IMR-90 (cell line): ENCODE data around the gene GMPR. TPM values are rescaled to one million over a fixed set of nuclear protein-coding genes. Genes with fewer than 3 reads are reported as not detected.

Experiments used
- ATAC-seq: fragments of 200-7000 bp; cut with Tn5 transposase; 2 replicates; pipeline ENCODE4 v1.9.1; 2020; ENCODE audit warnings: low read depth, mild to moderate bottlenecking, moderate library complexity
- BruUV-seq: library from RNA; stranded (reverse); fragments of 400-500 nt; replicated peaks from 2 replicates; lab custom pipeline; 2021; lab: Mats Ljungman, UMichigan
- CTCF ChIA-PET: fragments of 300-600 bp; formaldehyde crosslinking; extraction: SDS; loops from one replicate; lab custom pipeline; 2021; ENCODE audit warnings: antibody characterized with exemption; lab: Yijun Ruan, JAX
- POLR2A ChIA-PET: fragments of 300-600 bp; sonication (Branson Sonifier 250); formaldehyde crosslinking; loops from one replicate; lab custom pipeline; 2022; ENCODE audit warnings: antibody characterized with exemption; ENCODE audit not compliant: unreplicated experiment; lab: Charles Lee
- DNase-seq: peaks from one replicate; pipeline ENCODE4 v3.0.0; 2013
- H2AFZ ChIP-seq: replicated peaks from 2 replicates; pipeline ENCODE3; 2013; ENCODE audit warnings: low read length, mild to moderate bottlenecking; ENCODE audit not compliant: poor library complexity
- H2AK5ac ChIP-seq: 2 replicates; pipeline ENCODE4 v1.6.1; 2013; ENCODE audit warnings: low read depth, low read length, inconsistent platforms
- H2AK9ac ChIP-seq: replicated peaks from 2 replicates; pipeline ENCODE3; 2013; ENCODE audit warnings: mild to moderate bottlenecking, low read depth, low read length, moderate library complexity; ENCODE audit not compliant: poor library complexity
- H2BK120ac ChIP-seq: 2 replicates; pipeline ENCODE4 v1.6.1; 2013; ENCODE audit warnings: low read depth, low read length, inconsistent platforms
- H2BK15ac ChIP-seq: 3 replicates; pipeline ENCODE4 v1.6.1; 2013; ENCODE audit warnings: low read depth, low read length, inconsistent platforms
- H2BK20ac ChIP-seq: 2 replicates; pipeline ENCODE4 v1.6.1; 2013; ENCODE audit warnings: low read depth, mild to moderate bottlenecking, inconsistent platforms, low read length, moderate library complexity
- H2BK5ac ChIP-seq: 2 replicates; pipeline ENCODE4 v1.6.1; 2013; ENCODE audit warnings: mild to moderate bottlenecking, low read depth, low read length, inconsistent platforms; ENCODE audit not compliant: poor library complexity, severe bottlenecking
- H3K14ac ChIP-seq: replicated peaks from 2 replicates; pipeline ENCODE4 v1.6.1; 2013; ENCODE audit warnings: low read depth, low read length, inconsistent platforms
- H3K18ac ChIP-seq: 2 replicates; pipeline ENCODE4 v1.6.1; 2013; ENCODE audit warnings: low read depth, low read length, control low read depth
- H3K23ac ChIP-seq: 2 replicates; pipeline ENCODE4 v1.6.1; 2013; ENCODE audit warnings: low read depth, low read length, inconsistent platforms
- H3K27ac ChIP-seq: 2 replicates; pipeline ENCODE4 v1.5.1; 2013; ENCODE audit warnings: mild to moderate bottlenecking, control low read depth, low read length; ENCODE audit not compliant: insufficient read depth
- H3K27me3 ChIP-seq: 2 replicates; pipeline ENCODE4 v1.6.1; 2013; ENCODE audit warnings: low read length; ENCODE audit not compliant: control insufficient read depth, insufficient read depth
- H3K36me3 ChIP-seq: 2 replicates; pipeline ENCODE4 v1.6.1; 2013; ENCODE audit warnings: low read length, mixed read lengths; ENCODE audit not compliant: control insufficient read depth, insufficient read depth
- H3K4ac ChIP-seq: 2 replicates; pipeline ENCODE4 v1.6.1; 2013; ENCODE audit warnings: low read depth, low read length, inconsistent platforms
- H3K4me1 ChIP-seq: 2 replicates; pipeline ENCODE4 v1.6.1; 2013; ENCODE audit warnings: low read length, mixed read lengths; ENCODE audit not compliant: control insufficient read depth, insufficient read depth
- H3K4me2 ChIP-seq: 2 replicates; pipeline ENCODE4 v1.6.1; 2013; ENCODE audit warnings: low read depth, mild to moderate bottlenecking, control low read depth, low read length, moderate library complexity
- H3K4me3 ChIP-seq: 2 replicates; pipeline ENCODE4 v1.5.1; 2013; ENCODE audit warnings: low read depth, mild to moderate bottlenecking, control low read depth, low read length, moderate library complexity; ENCODE audit not compliant: insufficient read depth
- H3K56ac ChIP-seq: 2 replicates; pipeline ENCODE4 v1.6.1; 2013; ENCODE audit warnings: low read length, inconsistent platforms; ENCODE audit not compliant: insufficient read depth; ENCODE audit errors: extremely low read depth
- H3K79me1 ChIP-seq, 2 experiments: 2 replicates each; pipeline ENCODE4 v1.6.1; 2013; ENCODE audit warnings: low read length in 2 of 2, inconsistent platforms in 1 of 2, low read depth in 1 of 2
- H3K9ac ChIP-seq: 2 replicates; pipeline ENCODE4 v1.6.1; 2013; ENCODE audit warnings: low read depth, low read length, control low read depth
- H3K9me1 ChIP-seq: 2 replicates; pipeline ENCODE4 v1.6.1; 2013; ENCODE audit warnings: low read length, inconsistent platforms; ENCODE audit not compliant: insufficient read depth
- H3K9me3 ChIP-seq: 2 replicates; pipeline ENCODE4 v1.6.1; 2013; ENCODE audit warnings: low read length; ENCODE audit not compliant: control insufficient read depth, insufficient read depth
- H4K20me1 ChIP-seq: 2 replicates; pipeline ENCODE4 v1.6.1; 2013; ENCODE audit warnings: low read length, inconsistent platforms; ENCODE audit not compliant: insufficient read depth
- H4K5ac ChIP-seq: 2 replicates; pipeline ENCODE4 v1.6.1; 2013; ENCODE audit warnings: mild to moderate bottlenecking, low read depth, low read length, control low read depth
- H4K8ac ChIP-seq, 2 experiments: 2 replicates each; pipeline ENCODE4 v1.6.1; 2013; ENCODE audit warnings: low read depth in 2 of 2, low read length in 2 of 2, control low read depth in 1 of 2, inconsistent platforms in 1 of 2
- H4K91ac ChIP-seq: 2 replicates; pipeline ENCODE4 v1.6.1; 2013; ENCODE audit warnings: low read depth, low read length, inconsistent platforms; ENCODE audit not compliant: insufficient read depth
- BHLHE40 ChIP-seq: fragments of 150-350 bp; IDR thresholded peaks from 2 replicates; pipeline ENCODE4 v1.6.1; 2016; ENCODE audit warnings: mild to moderate bottlenecking, low read depth, low read length
- CEBPB ChIP-seq: IDR thresholded peaks from 2 replicates; pipeline ENCODE4 v1.6.1; 2012; ENCODE audit warnings: low read depth, low read length, improper control_type of control experiment
- CHD1 ChIP-seq: IDR thresholded peaks from 2 replicates; pipeline ENCODE4 v1.6.1; 2012; ENCODE audit warnings: low read depth, low read length, improper control_type of control experiment
- FOS ChIP-seq: fragments of 150-350 bp; IDR thresholded peaks from 2 replicates; pipeline ENCODE4 v1.6.1; 2016; ENCODE audit warnings: low read depth, low read length
- MAFK ChIP-seq: IDR thresholded peaks from 2 replicates; pipeline ENCODE4 v1.6.1; 2012; ENCODE audit warnings: low read depth, low read length, improper control_type of control experiment
- MAZ ChIP-seq: IDR thresholded peaks from 2 replicates; pipeline ENCODE4 v1.6.1; 2012; ENCODE audit warnings: low read depth, mild to moderate bottlenecking, low read length, improper control_type of control experiment, moderate library complexity, borderline replicate concordance
- MXI1 ChIP-seq: IDR thresholded peaks from 2 replicates; pipeline ENCODE4 v1.6.1; 2012; ENCODE audit warnings: low read depth, mild to moderate bottlenecking, low read length, moderate library complexity, borderline replicate concordance
- NFE2L2 ChIP-seq: fragments of 150-350 bp; IDR thresholded peaks from 2 replicates; pipeline ENCODE4 v1.6.1; 2016; ENCODE audit warnings: low read depth, mild to moderate bottlenecking, low read length
- POLR2A ChIP-seq: IDR thresholded peaks from 2 replicates; pipeline ENCODE4 v1.6.1; 2012; ENCODE audit warnings: mild to moderate bottlenecking, low read depth, low read length
- RAD21 ChIP-seq: IDR thresholded peaks from 2 replicates; pipeline ENCODE4 v1.6.1; 2012; ENCODE audit warnings: low read length, improper control_type of control experiment
- RCOR1 ChIP-seq: IDR thresholded peaks from 2 replicates; pipeline ENCODE4 v1.6.1; 2012; ENCODE audit warnings: mild to moderate bottlenecking, low read length, improper control_type of control experiment; ENCODE audit not compliant: insufficient replicate concordance
- RFX5 ChIP-seq: IDR thresholded peaks from 2 replicates; pipeline ENCODE4 v1.8.0; 2012; ENCODE audit warnings: low read depth, mild to moderate bottlenecking, low read length, moderate library complexity
- SMC3 ChIP-seq: fragments of 150-350 bp; IDR thresholded peaks from 2 replicates; pipeline ENCODE4 v1.6.1; 2016; ENCODE audit warnings: low read depth, mild to moderate bottlenecking, antibody characterized with exemption, low read length, moderate library complexity
- WGBS, 2 experiments: methylation state at CpG; one replicate each; pipeline versions ENCODE4 v1.1.5 to v1.1.7; 2013; ENCODE audit warnings: missing lambda C conversion rate in 2 of 2; ENCODE audit not compliant: insufficient read length in 1 of 2; ENCODE audit errors: extremely low coverage in 2 of 2; 5-methylcytosine and 5-hydroxymethylcytosine counted together
- dilution Hi-C: fragments of 300-500 bp; cut with HindIII; formaldehyde crosslinking; loops from one replicate; pipeline ENCODE4 v1.14.3; 2018; ENCODE audit warnings: low sequenced_read_pairs; ENCODE audit not compliant: unreplicated experiment
- in situ Hi-C: fragments of 300-500 bp; cut with MboI; formaldehyde crosslinking; loops from 3 replicates; pipeline ENCODE4 v1.14.3; 2019; ENCODE audit warnings: low sequenced_read_pairs, inconsistent platforms, mixed read lengths
- intact Hi-C: fragments of 100-400 bp; cut with micrococcal nuclease; formaldehyde crosslinking; loops from 2 replicates; pipeline ENCODE4 v1.10.0; 2022
- polyA plus RNA-seq, 3 experiments: library from polyadenylated mRNA; depleted of rRNA; stranded (reverse); fragments of >200 nt; gene quantifications; 2 replicates each; pipeline ENCODE4 v1.2.3, GENCODE V29; 2012; ENCODE audit warnings: low replicate concordance in 1 of 3
- total RNA-seq: library from RNA; depleted of rRNA; stranded (reverse); fragments of >200 nt; gene quantifications from 2 replicates; pipeline ENCODE4 v1.2.3, GENCODE V29; 2012
- TF ChIP-seq, protein P1 (sequence below): fragments of 150-350 bp; IDR thresholded peaks from 2 replicates; pipeline ENCODE4 v1.6.1; 2017; ENCODE audit warnings: mild to moderate bottlenecking, antibody characterized with exemption, low read length, low read depth
- TF ChIP-seq, protein P2 (sequence below): conservative IDR thresholded peaks from 2 replicates; pipeline ENCODE4 v1.5.1; 2012; ENCODE audit warnings: mild to moderate bottlenecking, low read depth, low read length, improper control_type of control experiment
- TF ChIP-seq, protein P3 (sequence below): fragments of 150-350 bp; IDR thresholded peaks from 2 replicates; pipeline ENCODE4 v1.6.1; 2016; ENCODE audit warnings: low read depth, mild to moderate bottlenecking, low read length, moderate library complexity, borderline replicate concordance

The GMPR gene
- total and polyA plus RNA-seq, 2 of the 4 experiments (the other 2 are of a cell fraction) = 6.3 to 8.6 TPM

DNA sequence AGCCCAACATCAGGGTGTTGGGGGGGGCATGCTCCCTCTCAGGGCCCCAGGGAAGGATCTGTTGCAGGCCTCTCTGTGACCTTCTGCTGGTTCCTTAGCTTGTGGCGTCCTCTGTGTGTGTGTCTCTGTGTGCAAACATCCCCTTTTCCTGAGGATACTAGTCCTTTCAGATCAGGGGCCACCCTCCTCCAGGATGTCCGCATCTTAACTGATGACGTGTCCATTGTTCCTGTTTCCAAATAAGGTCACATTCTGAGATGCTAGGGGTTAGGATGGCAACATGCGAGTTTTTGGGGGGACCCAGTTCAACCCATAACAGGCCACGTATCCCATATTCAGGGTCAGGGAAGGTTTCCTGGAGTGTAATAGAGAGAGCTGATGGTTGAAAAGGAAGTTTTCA lies 40.9 kb downstream of the GMPR start:
- intact Hi-C loops = no loop called here

More for the DNA sequence above, 40.9 kb downstream of the GMPR start:
- no peak overlapping the region for H2BK20ac ChIP-seq
- ChIA-PET CTCF (interaction anchor here (0.6 kb wide), 1 partner anchor 466 kb away, joined by 3 read pairs; no protein-coding TSS in a partner anchor), POLR2A (no interaction called here)
- H3K4me2 ChIP-seq = no peak overlapping the region
- no peak overlapping the region for H2BK120ac ChIP-seq
- in situ Hi-C loops = no loop called here
- H4K5ac ChIP-seq = no peak overlapping the region
- H2AK9ac ChIP-seq = no peak overlapping the region
- H3K4me1 ChIP-seq = peaks cover 11% of the 10 kb centered on the region
- H3K27ac ChIP-seq = no peak overlapping the region
- WGBS, 2 experiments = no CpG with 5 or more reads among the region's 5 CpGs
- no peak overlapping the region for H3K14ac ChIP-seq
- H3K36me3 ChIP-seq = no peaks in the 10 kb centered on the region
- H3K23ac ChIP-seq = no peak overlapping the region
- H2AFZ ChIP-seq = no peak overlapping the region
- H3K9ac ChIP-seq = no peak overlapping the region
- H3K79me1 ChIP-seq = peaks cover 0 to 1% of the 10 kb centered on the region in 2 experiments; a peak in 1 of 4 replicates
- H3K9me3 ChIP-seq = no peaks in the 10 kb centered on the region
- BruUV-seq = no TSS peak
- 0 out of 2 replicates have a peak overlapping the region, but pooled peaks have one; percentile 1 for H3K4ac ChIP-seq
- dilution Hi-C loops = no loop called here
- ATAC-seq = no peak
- no peak overlapping the region for H2BK5ac ChIP-seq
- no peaks in the 10 kb centered on the region for H4K20me1 ChIP-seq
- no peak overlapping the region for H3K18ac ChIP-seq
- H4K91ac ChIP-seq = no peak overlapping the region
- H2AK5ac ChIP-seq = no peak overlapping the region
- H2BK15ac ChIP-seq = no peak overlapping the region; the same call in 2 of the 3 replicates
- no peak overlapping the region for H3K56ac ChIP-seq
- no peak for DNase-seq
- TF ChIP-seq POLR2A (no peak), SMC3 (no peak), MAZ (no peak), RFX5 (no peak), MXI1 (no peak), BHLHE40 (no peak), MAFK (no peak), CHD1 (no peak), RCOR1 (no peak), FOS (no peak), RAD21 (no peak), NFE2L2 (no peak), CEBPB (no peak)
- TF ChIP-seq, protein P1, sequence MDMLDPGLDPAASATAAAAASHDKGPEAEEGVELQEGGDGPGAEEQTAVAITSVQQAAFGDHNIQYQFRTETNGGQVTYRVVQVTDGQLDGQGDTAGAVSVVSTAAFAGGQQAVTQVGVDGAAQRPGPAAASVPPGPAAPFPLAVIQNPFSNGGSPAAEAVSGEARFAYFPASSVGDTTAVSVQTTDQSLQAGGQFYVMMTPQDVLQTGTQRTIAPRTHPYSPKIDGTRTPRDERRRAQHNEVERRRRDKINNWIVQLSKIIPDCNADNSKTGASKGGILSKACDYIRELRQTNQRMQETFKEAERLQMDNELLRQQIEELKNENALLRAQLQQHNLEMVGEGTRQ = no peak
- TF ChIP-seq, protein P2, sequence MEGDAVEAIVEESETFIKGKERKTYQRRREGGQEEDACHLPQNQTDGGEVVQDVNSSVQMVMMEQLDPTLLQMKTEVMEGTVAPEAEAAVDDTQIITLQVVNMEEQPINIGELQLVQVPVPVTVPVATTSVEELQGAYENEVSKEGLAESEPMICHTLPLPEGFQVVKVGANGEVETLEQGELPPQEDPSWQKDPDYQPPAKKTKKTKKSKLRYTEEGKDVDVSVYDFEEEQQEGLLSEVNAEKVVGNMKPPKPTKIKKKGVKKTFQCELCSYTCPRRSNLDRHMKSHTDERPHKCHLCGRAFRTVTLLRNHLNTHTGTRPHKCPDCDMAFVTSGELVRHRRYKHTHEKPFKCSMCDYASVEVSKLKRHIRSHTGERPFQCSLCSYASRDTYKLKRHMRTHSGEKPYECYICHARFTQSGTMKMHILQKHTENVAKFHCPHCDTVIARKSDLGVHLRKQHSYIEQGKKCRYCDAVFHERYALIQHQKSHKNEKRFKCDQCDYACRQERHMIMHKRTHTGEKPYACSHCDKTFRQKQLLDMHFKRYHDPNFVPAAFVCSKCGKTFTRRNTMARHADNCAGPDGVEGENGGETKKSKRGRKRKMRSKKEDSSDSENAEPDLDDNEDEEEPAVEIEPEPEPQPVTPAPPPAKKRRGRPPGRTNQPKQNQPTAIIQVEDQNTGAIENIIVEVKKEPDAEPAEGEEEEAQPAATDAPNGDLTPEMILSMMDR = no peak
- TF ChIP-seq, protein P3, sequence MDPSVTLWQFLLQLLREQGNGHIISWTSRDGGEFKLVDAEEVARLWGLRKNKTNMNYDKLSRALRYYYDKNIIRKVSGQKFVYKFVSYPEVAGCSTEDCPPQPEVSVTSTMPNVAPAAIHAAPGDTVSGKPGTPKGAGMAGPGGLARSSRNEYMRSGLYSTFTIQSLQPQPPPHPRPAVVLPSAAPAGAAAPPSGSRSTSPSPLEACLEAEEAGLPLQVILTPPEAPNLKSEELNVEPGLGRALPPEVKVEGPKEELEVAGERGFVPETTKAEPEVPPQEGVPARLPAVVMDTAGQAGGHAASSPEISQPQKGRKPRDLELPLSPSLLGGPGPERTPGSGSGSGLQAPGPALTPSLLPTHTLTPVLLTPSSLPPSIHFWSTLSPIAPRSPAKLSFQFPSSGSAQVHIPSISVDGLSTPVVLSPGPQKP = no peak
- H3K4me3 ChIP-seq = no peak overlapping the region
- no peak overlapping the region for H4K8ac ChIP-seq
- H3K27me3 ChIP-seq = no peaks in the 10 kb centered on the region
- peaks cover 17% of the 10 kb centered on the region for H3K9me1 ChIP-seq
